Measurements from ENCODE around the gene SNAPIN.
A peak's percentile ranks its signal among the peaks of the same experiment; 100 is the strongest.

Gene SNAPIN

GRCh38 chr1:153655333-153655732 is 3.2 kb upstream of the SNAPIN start:
- H3K4me2 ChIP-seq (ENCODE audit: low read length), result no peak overlapping the region
- TF ChIP-seq CTCF (IDR thresholded peaks at IDR 0.05; ENCODE audit: low read depth, low read length) (no peak), EZH2phosphoT487 (IDR thresholded peaks at IDR 0.05; ENCODE audit: low read depth) (no peak)

GRCh38 chr1:153659175-153659534 is 652 bp downstream of the SNAPIN start:
- Histone ChIP-seq H3K27me3 (ENCODE audit: low read depth, low read length) (no peaks in the 10 kb centered on the region), H3K27ac (ENCODE audit: low read length) (peak overlapping the region; percentile 75), H4K20me1 (ENCODE audit: insufficient read depth, low read length) (no peaks in the 10 kb centered on the region)

More at GRCh38 chr1:153655333-153655732, 3.2 kb upstream of the SNAPIN start:
- H3K4me3 ChIP-seq (ENCODE audit: low read length), result no peak overlapping the region
- H3K27me3 ChIP-seq (ENCODE audit: low read depth, low read length), result no peaks in the 10 kb centered on the region
- no peaks in the 10 kb centered on the region for H3K36me3 ChIP-seq (replicated peaks; ENCODE audit: low read depth, low read length)
- peaks cover 18% of the 10 kb centered on the region for H3K4me1 ChIP-seq (ENCODE audit: low read length)
- no peak overlapping the region for H3K9ac ChIP-seq (ENCODE audit: low read length)
- no peak overlapping the region for H2AFZ ChIP-seq (ENCODE audit: low read depth, low read length)
- no peaks in the 10 kb centered on the region for H3K9me3 ChIP-seq (ENCODE audit: insufficient read depth, low read length)
- H4K20me1 ChIP-seq (ENCODE audit: insufficient read depth, low read length), result no peaks in the 10 kb centered on the region
- no peak overlapping the region for H3K27ac ChIP-seq (ENCODE audit: low read length)
- H3K79me2 ChIP-seq (ENCODE audit: low read length), result peaks cover 16% of the 10 kb centered on the region

GRCh38 chr1:153659656-153660055 is 1.2 kb downstream of the SNAPIN start:
- H3K9me3 ChIP-seq (ENCODE audit: insufficient read depth, low read length), result no peaks in the 10 kb centered on the region
- no peak overlapping the region for H3K27ac ChIP-seq (ENCODE audit: low read length)

More at GRCh38 chr1:153659175-153659534, 652 bp downstream of the SNAPIN start:
- Histone ChIP-seq H3K4me3 (ENCODE audit: low read length) (peak overlapping the region; percentile 83), H2AFZ (ENCODE audit: low read depth, low read length) (no peak overlapping the region), H3K9me3 (ENCODE audit: insufficient read depth, low read length) (no peaks in the 10 kb centered on the region), H3K9ac (ENCODE audit: low read length) (peak overlapping the region; percentile 80), H3K36me3 (replicated peaks; ENCODE audit: low read depth, low read length) (peaks cover 34% of the 10 kb centered on the region), H3K79me2 (ENCODE audit: low read length) (peaks cover 16% of the 10 kb centered on the region), H3K4me2 (ENCODE audit: low read length) (peak overlapping the region; percentile 76), H3K4me1 (ENCODE audit: low read length) (peaks cover 13% of the 10 kb centered on the region)
- TF ChIP-seq CTCF (IDR thresholded peaks at IDR 0.05; ENCODE audit: low read depth, low read length) (no peak), EZH2phosphoT487 (IDR thresholded peaks at IDR 0.05; ENCODE audit: low read depth) (no peak)

GRCh38 chr1:153661111-153661708 is 2.7 kb downstream of the SNAPIN start:
- Histone ChIP-seq H3K4me2 (ENCODE audit: low read length) (no peak overlapping the region), H4K20me1 (ENCODE audit: insufficient read depth, low read length) (no peaks in the 10 kb centered on the region), H3K27me3 (ENCODE audit: low read depth, low read length) (no peaks in the 10 kb centered on the region), H3K4me3 (ENCODE audit: low read length) (no peak overlapping the region), H2AFZ (ENCODE audit: low read depth, low read length) (no peak overlapping the region), H3K79me2 (ENCODE audit: low read length) (peaks cover 16% of the 10 kb centered on the region), H3K27ac (ENCODE audit: low read length) (no peak overlapping the region), H3K36me3 (replicated peaks; ENCODE audit: low read depth, low read length) (peaks cover 51% of the 10 kb centered on the region), H3K4me1 (ENCODE audit: low read length) (peaks cover 13% of the 10 kb centered on the region), H3K9ac (ENCODE audit: low read length) (no peak overlapping the region), H3K9me3 (ENCODE audit: insufficient read depth, low read length) (no peaks in the 10 kb centered on the region)
- TF ChIP-seq CTCF (IDR thresholded peaks at IDR 0.05; ENCODE audit: low read depth, low read length) (no peak), EZH2phosphoT487 (IDR thresholded peaks at IDR 0.05; ENCODE audit: low read depth) (no peak)

More at GRCh38 chr1:153659656-153660055, 1.2 kb downstream of the SNAPIN start:
- H3K9ac ChIP-seq (ENCODE audit: low read length), result peak overlapping the region; percentile 80
- H3K4me3 ChIP-seq (ENCODE audit: low read length), result peak overlapping the region; percentile 83
- no peaks in the 10 kb centered on the region for H3K27me3 ChIP-seq (ENCODE audit: low read depth, low read length)
- H4K20me1 ChIP-seq (ENCODE audit: insufficient read depth, low read length), result no peaks in the 10 kb centered on the region
- H2AFZ ChIP-seq (ENCODE audit: low read depth, low read length), result no peak overlapping the region
- H3K4me2 ChIP-seq (ENCODE audit: low read length), result peak overlapping the region; percentile 76
- H3K4me1 ChIP-seq (ENCODE audit: low read length), result peaks cover 13% of the 10 kb centered on the region
- peaks cover 16% of the 10 kb centered on the region for H3K79me2 ChIP-seq (ENCODE audit: low read length)
- H3K36me3 ChIP-seq (replicated peaks; ENCODE audit: low read depth, low read length), result peaks cover 39% of the 10 kb centered on the region
- no peak for TF ChIP-seq EZH2phosphoT487 (IDR thresholded peaks at IDR 0.05; ENCODE audit: low read depth)
- no peak for TF ChIP-seq CTCF (IDR thresholded peaks at IDR 0.05; ENCODE audit: low read depth, low read length)

Data from OCI-LY3 (cell line).